ENCODE measurements around the gene PPP3R2.

Gene PPP3R2

GRCh38 chr9:101543098-101543735 lies 51.6 kb downstream of the PPP3R2 start:
- DNase-seq (ENCODE audit: low read depth, low spot score) = no peak
- H3K4me3 ChIP-seq (ENCODE audit: low read depth, low read length) = no peak overlapping the region
- no peak for TF ChIP-seq CTCF (IDR thresholded peaks at IDR 0.05; ENCODE audit: low read depth, low read length)
- in situ Hi-C loops (cut with HindIII; ENCODE audit: low sequenced_read_pairs) = no loop called here

Data from astrocyte of the spinal cord (primary cell).